ENCODE results near the gene NOP53.

DNA sequence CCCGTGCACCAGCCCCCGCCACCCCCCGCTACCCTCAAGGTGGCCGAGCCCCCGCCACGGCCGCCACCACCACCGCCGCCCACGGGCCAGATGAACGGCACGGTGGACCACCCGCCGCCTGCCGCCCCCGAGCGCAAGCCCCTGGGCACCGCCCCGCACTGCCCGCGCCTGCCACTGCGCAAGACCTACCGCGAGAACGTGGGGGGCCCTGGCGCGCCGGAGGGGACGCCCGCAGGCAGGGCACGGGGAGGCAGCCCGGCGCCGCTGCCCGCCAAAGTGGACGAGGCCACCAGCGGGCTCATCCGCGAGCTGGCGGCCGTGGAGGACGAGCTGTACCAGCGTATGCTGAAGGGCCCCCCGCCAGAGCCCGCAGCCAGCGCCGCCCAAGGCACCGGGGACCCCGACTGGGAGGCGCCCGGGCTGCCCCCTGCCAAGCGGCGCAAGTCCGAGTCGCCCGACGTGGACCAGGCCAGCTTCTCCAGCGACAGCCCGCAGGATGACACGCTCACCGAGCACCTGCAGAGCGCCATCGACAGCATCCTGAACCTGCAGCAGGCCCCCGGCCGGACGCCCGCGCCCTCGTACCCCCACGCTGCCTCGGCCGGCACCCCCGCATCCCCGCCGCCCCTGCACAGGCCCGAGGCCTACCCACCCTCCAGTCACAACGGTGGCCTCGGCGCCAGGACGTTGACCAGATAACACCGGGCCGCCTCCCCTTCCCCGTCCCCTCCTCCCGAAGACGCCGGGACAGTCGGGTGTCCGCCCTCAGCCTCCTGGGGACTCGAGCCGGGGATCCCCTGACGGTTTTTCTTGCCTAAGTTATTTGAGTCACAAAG, 43.4 kb upstream of the NOP53 start:
- TF ChIP-seq, protein P1, sequence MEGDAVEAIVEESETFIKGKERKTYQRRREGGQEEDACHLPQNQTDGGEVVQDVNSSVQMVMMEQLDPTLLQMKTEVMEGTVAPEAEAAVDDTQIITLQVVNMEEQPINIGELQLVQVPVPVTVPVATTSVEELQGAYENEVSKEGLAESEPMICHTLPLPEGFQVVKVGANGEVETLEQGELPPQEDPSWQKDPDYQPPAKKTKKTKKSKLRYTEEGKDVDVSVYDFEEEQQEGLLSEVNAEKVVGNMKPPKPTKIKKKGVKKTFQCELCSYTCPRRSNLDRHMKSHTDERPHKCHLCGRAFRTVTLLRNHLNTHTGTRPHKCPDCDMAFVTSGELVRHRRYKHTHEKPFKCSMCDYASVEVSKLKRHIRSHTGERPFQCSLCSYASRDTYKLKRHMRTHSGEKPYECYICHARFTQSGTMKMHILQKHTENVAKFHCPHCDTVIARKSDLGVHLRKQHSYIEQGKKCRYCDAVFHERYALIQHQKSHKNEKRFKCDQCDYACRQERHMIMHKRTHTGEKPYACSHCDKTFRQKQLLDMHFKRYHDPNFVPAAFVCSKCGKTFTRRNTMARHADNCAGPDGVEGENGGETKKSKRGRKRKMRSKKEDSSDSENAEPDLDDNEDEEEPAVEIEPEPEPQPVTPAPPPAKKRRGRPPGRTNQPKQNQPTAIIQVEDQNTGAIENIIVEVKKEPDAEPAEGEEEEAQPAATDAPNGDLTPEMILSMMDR (IDR thresholded peaks at IDR 0.05; ENCODE audit: insufficient read depth, low read depth, low read length): no peak
- no peak for TF ChIP-seq EZH2 (IDR thresholded peaks at IDR 0.05; ENCODE audit: insufficient read depth, low read length)

All from astrocyte (in vitro differentiated cells and primary cell).